NB4 (cell line): ENCODE results near the gene RSKR.

Experiments used
- DNase-seq: peaks from one replicate; pipeline ENCODE4 v3.0.0; 2010; ENCODE audit warnings: low read depth
- H3K4me3 ChIP-seq: one replicate; pipeline ENCODE4 v1.5.1; 2011; ENCODE audit warnings: mild to moderate bottlenecking, low read depth, low read length, moderate library complexity
- MYC ChIP-seq: IDR thresholded peaks from 2 replicates; pipeline ENCODE4 v1.6.1; 2011; ENCODE audit warnings: low read depth, low read length
- POLR2A ChIP-seq: IDR thresholded peaks from 2 replicates; pipeline ENCODE4 v1.6.1; 2011; ENCODE audit warnings: mild to moderate bottlenecking; ENCODE audit not compliant: insufficient read length; ENCODE audit errors: extremely low read depth
- TF ChIP-seq, protein P1 (sequence below): IDR thresholded peaks from 2 replicates; pipeline ENCODE4 v1.6.1; 2011; ENCODE audit warnings: low read depth, low read length
- TF ChIP-seq, protein P2 (sequence below): IDR thresholded peaks from one replicate; pipeline ENCODE4 v1.5.1; 2012; ENCODE audit warnings: low read depth, low read length

The RSKR gene

DNA sequence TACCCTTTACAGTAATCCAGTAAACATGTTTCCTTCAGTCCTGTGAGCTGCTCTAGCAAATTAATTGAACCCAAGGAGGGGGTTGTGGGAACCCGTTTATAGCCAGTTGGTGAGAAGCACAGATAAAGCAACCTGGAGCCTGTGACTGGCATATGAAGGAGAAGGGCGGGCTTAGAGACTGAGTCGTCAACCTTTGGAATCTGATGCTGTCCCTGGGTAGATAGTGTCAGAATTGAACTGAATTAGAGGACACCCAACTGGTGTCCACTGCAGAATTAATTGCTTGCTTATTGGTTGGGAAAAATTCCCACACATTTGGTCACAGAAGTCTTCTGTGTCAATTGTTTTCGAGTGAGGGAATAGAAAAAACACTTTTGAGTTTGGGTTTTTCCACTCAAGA is 12.8 kb upstream of the RSKR start:
- no peak for TF ChIP-seq MYC
- TF ChIP-seq, protein P1, sequence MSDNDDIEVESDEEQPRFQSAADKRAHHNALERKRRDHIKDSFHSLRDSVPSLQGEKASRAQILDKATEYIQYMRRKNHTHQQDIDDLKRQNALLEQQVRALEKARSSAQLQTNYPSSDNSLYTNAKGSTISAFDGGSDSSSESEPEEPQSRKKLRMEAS: no peak
- TF ChIP-seq POLR2A: no peak
- TF ChIP-seq, protein P2, sequence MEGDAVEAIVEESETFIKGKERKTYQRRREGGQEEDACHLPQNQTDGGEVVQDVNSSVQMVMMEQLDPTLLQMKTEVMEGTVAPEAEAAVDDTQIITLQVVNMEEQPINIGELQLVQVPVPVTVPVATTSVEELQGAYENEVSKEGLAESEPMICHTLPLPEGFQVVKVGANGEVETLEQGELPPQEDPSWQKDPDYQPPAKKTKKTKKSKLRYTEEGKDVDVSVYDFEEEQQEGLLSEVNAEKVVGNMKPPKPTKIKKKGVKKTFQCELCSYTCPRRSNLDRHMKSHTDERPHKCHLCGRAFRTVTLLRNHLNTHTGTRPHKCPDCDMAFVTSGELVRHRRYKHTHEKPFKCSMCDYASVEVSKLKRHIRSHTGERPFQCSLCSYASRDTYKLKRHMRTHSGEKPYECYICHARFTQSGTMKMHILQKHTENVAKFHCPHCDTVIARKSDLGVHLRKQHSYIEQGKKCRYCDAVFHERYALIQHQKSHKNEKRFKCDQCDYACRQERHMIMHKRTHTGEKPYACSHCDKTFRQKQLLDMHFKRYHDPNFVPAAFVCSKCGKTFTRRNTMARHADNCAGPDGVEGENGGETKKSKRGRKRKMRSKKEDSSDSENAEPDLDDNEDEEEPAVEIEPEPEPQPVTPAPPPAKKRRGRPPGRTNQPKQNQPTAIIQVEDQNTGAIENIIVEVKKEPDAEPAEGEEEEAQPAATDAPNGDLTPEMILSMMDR: no peak
- no peak for DNase-seq
- H3K4me3 ChIP-seq: no peak overlapping the region

DNA sequence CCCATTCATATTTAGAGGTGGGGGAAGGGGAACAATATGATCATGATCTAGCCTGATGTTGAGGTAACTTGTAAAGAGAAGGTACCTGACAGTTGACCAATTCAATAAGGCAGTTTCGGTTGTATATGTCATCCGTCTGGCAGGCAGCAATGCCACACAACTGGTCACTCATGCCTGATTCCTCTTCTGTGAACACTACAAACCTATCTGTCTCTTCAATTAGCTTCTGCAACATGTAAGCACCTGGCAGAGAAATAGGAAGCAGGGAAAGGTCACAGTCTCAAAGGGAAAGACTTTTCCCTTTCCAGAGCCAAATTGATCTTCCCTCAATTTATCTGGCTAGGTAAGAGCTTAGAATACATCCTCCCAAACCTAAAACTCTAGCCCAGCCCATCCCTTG is 10.2 kb upstream of the RSKR start:
- no peak for DNase-seq
- TF ChIP-seq POLR2A: no peak
- TF ChIP-seq, protein P1: no peak
- TF ChIP-seq, protein P2: no peak
- TF ChIP-seq MYC: no peak
- H3K4me3 ChIP-seq: no peak overlapping the region

DNA sequence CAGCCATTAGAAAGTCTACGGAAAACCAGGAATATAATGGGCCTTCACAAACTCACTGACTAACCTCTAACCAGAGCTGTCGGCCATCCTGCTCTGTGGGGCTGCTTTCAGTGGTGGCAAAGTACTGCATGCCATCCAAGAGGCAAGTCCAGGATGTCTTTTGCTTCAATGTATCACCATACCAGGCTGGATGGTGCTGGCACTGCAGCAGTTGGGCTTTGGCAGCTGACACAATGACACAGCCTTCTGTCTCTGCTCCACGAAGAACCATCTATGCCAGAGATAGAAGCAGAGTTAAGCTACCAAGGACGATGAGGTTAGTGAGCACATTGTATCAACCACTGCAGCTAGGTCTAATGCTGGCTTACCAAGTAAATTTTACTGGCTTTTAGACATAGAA is 9.7 kb upstream of the RSKR start:
- no peak overlapping the region for H3K4me3 ChIP-seq
- DNase-seq: no peak
- TF ChIP-seq, protein P2: no peak
- TF ChIP-seq POLR2A (no peak), MYC (no peak)
- TF ChIP-seq, protein P1: no peak

DNA sequence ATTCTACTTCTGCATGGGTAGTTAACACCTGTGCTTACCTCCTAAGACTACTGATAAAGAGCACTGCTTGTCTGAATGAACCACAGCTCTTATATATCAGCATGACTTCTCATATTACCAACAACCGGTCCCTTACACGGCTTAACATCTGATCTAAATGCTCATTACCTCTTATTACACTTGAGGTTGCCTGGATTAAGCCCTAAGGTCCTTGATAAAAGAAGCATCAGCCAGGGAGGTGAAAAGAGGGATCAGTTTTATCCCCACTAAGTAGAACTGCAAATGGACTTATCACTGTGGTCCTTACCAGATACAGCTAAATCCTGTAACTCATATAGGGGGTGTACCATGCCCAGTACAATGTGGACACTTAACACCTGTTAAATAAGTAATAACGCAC is 8.2 kb upstream of the RSKR start:
- DNase-seq: no peak
- no peak overlapping the region for H3K4me3 ChIP-seq
- TF ChIP-seq, protein P2: no peak
- TF ChIP-seq, protein P1: no peak
- TF ChIP-seq POLR2A (no peak), MYC (no peak)

DNA sequence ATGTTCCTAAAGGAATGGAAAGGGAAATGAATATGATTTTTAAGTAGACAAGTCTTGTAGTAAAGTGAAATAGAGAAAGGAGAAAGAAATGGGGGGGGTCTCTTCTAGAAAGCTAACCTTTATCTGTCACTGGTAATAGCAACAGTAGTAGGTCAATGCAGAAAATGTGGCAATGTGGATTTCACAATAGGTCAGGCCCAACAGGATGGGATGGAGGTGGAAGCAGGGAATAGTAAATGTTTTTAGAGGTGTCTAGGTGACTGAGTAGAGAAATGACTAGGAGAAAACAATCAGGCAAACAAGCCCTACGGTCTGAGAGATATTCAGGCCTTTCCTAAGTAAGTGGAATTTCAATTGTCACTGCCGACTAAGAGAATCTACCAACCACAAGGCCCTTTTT is 6.0 kb upstream of the RSKR start:
- no peak overlapping the region for H3K4me3 ChIP-seq
- no peak for TF ChIP-seq POLR2A
- TF ChIP-seq, protein P2: no peak
- no peak for TF ChIP-seq MYC
- DNase-seq: no peak

DNA sequence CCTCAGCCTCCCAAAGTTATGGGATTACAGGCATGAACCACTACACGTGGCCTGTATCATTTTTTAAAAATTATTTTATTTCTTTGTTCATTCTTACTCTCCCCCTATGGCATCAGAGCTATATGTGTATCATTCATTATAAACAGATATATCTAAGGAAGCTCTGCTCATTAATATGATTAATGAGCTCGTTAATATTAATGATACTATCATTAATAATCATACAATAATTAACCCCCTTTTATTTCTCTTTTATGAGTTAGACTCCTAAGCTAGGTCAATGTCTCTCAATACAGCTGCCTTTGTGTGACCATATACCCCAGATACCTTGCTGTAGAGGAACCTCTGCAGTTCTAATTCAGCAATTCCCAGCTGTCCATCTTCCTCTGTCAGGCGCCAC is 4.5 kb upstream of the RSKR start:
- TF ChIP-seq POLR2A (no peak), MYC (no peak)
- TF ChIP-seq, protein P2: no peak
- TF ChIP-seq, protein P1: no peak
- H3K4me3 ChIP-seq: no peak overlapping the region
- DNase-seq: no peak
